Thyroid gland (tissue), 4 donors: ENCODE measurements around the gene TRIM47.

Source experiments
- POLR2A ChIP-seq, 2 donors: fragments of 450-650 bp; IDR thresholded peaks; one replicate each; pipeline ENCODE4 v1.6.1; 2017; ENCODE audit warnings: antibody characterized with exemption in 2 of 2, mild to moderate bottlenecking in 2 of 2, moderate library complexity in 1 of 2
- TF ChIP-seq, protein P1 (sequence below), 6 experiments: fragments of 200-600 bp in 3 of 6; fragments of 450-650 bp in 3 of 6; sonication (generic) in 3 of 6; IDR thresholded peaks; one replicate each; pipeline ENCODE4 v1.5.1; 2016 to 2019; ENCODE audit warnings: antibody characterized with exemption in 6 of 6, mild to moderate bottlenecking in 2 of 6, inconsistent platforms in 1 of 6, moderate library complexity in 1 of 6

DNA sequence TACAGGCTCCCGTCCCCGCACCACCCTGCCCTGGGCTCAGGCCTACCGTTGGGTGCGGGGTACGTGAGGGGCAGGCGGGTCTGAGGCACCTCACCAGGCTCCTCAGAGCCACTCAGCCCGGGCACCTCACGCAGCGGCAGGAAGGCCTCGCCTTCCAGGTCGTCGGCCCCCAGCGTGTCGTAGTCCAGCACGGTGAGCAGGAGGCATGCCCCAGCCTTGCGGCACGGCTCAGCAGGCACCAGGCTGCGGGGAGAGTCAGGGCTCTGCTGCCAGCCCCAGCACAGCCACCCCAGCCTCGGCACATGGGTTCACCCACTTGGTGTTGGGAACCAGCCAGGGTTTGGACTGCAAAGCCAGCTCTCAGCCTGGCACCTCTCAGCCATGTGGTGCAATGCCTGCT, 49.6 kb downstream of the TRIM47 start:
- TF ChIP-seq, protein P1, sequence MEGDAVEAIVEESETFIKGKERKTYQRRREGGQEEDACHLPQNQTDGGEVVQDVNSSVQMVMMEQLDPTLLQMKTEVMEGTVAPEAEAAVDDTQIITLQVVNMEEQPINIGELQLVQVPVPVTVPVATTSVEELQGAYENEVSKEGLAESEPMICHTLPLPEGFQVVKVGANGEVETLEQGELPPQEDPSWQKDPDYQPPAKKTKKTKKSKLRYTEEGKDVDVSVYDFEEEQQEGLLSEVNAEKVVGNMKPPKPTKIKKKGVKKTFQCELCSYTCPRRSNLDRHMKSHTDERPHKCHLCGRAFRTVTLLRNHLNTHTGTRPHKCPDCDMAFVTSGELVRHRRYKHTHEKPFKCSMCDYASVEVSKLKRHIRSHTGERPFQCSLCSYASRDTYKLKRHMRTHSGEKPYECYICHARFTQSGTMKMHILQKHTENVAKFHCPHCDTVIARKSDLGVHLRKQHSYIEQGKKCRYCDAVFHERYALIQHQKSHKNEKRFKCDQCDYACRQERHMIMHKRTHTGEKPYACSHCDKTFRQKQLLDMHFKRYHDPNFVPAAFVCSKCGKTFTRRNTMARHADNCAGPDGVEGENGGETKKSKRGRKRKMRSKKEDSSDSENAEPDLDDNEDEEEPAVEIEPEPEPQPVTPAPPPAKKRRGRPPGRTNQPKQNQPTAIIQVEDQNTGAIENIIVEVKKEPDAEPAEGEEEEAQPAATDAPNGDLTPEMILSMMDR (IDR thresholded peaks at IDR 0.05) = no peak
- no peak for TF ChIP-seq POLR2A (IDR thresholded peaks at IDR 0.05)
